Iris pigment epithelial cell (primary cell): ENCODE results near the gene NXNL2.

Experiments used
- DNase-seq: peaks from one replicate; pipeline ENCODE4 v3.0.0-alpha.2; 2011; ENCODE audit warnings: low read depth

The NXNL2 gene

GRCh38 chr9:88534456-88535225 lies at the start of gene NXNL2:
TSS of gene NXNL2 (plus strand) at chr9:88535178. CDS start at chr9:88535435, 257 bp downstream.
- DNase-seq = peak; percentile 91

- DNase-seq = no peak
These were observed 46.8 kb upstream of the NXNL2 start for GRCh38 chr9:88488166-88488565.

- no peak for DNase-seq
These were observed 39.8 kb upstream of the NXNL2 start for GRCh38 chr9:88494983-88495721.

GRCh38 chr9:88497224-88497623 lies 37.8 kb upstream of the NXNL2 start:
- no peak for DNase-seq

DNA sequence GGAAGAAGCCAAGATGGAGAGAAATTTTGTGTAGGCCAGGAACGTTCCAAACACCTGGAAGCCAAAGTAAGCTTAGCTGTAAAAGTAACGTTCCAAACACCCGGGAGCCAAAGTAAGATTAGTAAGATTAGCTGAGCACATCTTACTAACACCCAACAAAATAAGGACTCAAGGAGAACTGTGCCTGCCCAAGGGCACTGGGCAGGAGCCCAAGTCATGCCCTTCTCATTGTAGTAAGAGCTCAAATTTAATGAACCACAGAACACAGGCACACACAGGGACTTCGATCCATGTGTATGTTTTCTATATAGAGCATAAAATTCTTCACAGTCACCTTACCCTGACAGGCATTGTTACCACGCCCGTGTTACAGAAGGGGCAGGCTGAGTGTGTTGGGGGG lies 36.1 kb upstream of the NXNL2 start:
- DNase-seq = no peak

GRCh38 chr9:88501086-88501485 lies 33.9 kb upstream of the NXNL2 start:
- DNase-seq = no peak

GRCh38 chr9:88502552-88503034 lies 32.4 kb upstream of the NXNL2 start:
- DNase-seq = no peak

DNA sequence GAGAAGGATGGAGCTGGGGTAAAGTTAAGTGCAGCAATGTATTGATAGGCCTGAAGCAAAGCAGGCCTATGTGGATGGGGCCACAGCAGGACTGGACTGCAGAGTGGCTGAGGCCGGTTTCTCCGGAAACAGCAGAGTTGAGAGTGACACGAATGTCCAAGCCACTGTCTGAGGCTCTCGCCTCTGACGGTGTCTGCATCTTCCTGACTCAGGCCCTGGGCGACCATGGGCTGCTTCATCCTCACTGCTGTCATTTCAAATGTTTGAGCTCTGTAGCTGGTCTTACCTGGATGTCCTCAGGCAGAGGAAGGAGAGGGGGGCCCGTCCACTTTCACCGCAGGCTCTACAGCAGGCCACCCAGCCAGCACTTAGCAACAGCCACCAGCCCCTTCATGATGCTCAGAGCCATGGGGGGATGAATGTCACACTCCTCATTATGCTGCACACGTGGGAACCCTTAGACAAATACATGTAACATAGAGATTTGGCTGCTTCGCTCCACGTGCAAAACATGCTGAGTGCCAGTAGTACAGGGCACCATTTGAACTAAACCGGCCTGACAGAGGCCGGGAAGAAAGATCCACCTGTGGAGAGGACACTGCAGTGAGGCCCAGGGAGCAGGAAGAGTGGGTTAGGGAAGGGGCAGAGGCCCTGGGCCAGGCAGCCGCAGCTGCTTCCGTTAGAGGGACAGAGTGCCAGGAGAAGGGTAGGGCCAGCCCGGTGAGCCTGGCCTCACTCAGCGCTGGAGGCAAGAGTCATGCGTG lies 31.7 kb upstream of the NXNL2 start:
- DNase-seq = no peak

GRCh38 chr9:88503845-88504764 lies 30.9 kb upstream of the NXNL2 start:
- no peak for DNase-seq

DNA sequence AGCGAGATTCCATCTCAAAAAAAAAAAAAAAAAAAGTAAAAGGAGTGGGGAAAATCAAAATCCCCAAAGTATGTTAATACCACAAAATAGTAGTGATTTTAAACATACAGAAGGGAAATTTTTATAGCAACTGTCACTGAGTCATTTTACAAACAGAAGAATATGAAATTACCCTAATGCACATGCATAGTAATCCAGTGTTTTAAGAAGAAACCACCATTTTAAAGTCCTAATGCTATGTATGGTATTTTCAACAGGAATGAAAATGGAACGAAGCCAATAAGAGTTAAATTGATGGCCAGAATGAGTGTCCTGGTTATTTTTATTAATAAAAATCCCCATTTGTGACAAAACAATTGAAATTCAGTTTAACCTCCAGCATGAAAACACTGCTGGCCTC lies 26.7 kb upstream of the NXNL2 start:
- DNase-seq = no peak

- no peak for DNase-seq
These were observed 23.1 kb upstream of the NXNL2 start for GRCh38 chr9:88511906-88512305.

GRCh38 chr9:88514247-88514646 lies 20.7 kb upstream of the NXNL2 start:
- no peak for DNase-seq

GRCh38 chr9:88521308-88521707 lies 13.7 kb upstream of the NXNL2 start:
- no peak for DNase-seq

DNA sequence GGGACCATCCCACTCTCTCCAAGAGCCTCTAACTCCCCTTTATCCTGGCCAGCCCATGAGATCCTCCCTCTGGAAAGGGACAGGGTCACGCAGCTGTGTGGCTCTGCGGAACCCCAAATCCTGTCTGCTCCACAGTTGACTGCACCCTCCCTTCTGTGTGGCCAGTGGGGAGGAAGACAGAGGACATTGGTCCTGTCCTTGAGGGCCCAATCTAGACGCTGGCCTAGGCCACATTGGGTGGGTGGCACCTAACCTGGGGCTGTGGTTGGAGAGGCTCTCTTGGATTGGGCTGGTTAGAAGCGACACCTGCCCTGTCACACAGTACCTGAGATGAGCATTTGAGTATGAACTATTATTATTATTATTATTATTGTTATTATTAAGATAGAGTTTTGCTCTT lies 12.6 kb upstream of the NXNL2 start:
- DNase-seq = no peak

GRCh38 chr9:88523056-88523455 lies 11.9 kb upstream of the NXNL2 start:
- DNase-seq = peak; percentile 23

GRCh38 chr9:88524911-88525310 lies 10.1 kb upstream of the NXNL2 start:
- no peak for DNase-seq

DNA sequence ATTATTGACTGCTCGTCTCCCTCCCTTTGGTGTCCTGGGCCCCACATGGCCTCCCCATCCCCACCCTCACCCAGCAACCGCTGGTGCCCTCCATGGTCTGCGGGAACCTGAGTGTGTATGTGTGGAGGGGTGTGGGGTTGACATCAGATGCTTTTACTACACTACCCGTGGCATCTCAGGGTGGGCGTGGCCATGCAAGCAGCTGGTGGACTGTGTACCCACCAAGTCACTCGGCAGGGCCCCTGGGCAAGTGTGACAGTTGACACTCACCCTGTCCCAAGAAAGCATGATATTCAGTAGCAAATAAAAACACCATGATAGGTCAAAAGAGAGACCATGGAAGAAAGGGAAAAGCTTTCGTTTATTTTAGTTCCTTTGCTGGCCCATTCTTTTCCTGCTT lies 7.4 kb upstream of the NXNL2 start:
- DNase-seq = no peak

DNA sequence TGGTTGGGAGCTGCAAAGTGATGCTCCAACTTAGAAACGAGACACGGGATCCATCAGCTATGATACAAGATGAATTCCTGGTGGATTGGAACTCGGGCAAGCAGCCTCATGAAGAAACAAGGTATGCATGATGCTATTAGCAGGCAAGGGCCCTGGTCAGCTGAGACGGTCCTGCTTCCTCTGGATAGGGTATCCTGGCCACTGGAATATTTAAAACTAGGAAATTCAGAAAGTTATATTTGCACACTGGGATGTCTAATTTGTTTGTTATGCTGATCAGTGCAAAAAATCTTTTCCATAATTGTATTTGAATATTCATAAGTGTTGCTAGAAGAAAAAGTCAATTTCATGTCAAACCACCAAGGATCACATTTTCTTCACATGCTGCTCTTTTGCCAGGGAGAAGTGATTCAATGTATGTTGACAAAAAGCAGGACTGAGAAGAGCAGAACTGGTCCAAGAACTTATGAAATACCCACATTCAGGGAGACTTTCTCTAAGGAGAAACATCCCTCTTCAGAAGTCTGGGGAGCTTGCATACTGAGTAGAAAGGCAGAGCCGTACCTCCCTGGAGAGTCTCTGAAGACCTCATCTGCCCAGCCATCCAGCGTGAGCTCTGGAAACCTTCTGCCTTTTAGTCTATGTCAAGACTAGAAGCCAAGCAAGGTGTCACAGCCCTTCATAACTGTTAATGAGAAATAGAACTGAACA lies 6.7 kb upstream of the NXNL2 start:
- peak; percentile 12 for DNase-seq

DNA sequence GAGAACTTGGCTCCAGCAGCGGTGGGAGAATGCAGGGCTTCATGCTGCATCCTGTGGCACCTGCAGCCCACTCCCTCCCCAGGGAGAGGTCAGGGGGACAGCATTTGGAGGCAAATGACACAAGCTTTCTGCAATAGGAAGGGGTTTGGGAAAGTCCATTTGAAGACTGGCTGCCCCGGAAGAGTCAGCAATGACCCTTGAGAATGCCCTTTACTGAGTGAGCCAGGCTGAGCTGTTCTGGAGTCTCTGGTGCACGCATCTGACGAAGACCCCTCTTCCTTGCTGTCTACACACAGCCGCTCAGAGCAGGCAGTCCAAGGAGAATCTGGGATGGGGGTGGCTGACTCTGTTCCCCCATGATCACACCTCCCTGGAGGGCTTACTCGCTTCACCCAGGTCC lies 5.5 kb upstream of the NXNL2 start:
- DNase-seq = no peak

DNA sequence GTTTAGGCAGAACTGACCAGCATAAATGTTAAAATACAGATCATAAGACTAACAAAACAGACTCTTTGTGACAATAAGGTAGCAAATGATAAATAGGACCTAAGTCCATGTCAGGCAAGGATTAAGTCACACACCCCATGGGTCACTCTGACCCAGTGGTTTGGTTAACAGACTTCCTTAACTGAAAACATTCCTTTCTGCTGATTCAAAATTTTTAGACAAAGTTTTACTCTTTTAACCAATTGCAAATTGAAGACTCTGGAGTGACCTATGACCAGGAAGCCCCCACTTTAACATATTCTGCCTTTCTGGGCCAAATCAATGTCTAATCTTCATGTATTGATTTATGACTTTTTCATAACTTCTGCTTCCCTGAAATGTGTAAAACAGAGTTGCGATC lies 4.9 kb upstream of the NXNL2 start:
- DNase-seq = peak; percentile 64
